GM21515 (cell line): ENCODE results near the gene IFNK.

ENCODE experiments used
- ATAC-seq: cut with Tn5 transposase; IDR thresholded peaks from one replicate; pipeline ENCODE4 v1.9.1; 2021; ENCODE audit not compliant: unreplicated experiment

Gene IFNK

DNA sequence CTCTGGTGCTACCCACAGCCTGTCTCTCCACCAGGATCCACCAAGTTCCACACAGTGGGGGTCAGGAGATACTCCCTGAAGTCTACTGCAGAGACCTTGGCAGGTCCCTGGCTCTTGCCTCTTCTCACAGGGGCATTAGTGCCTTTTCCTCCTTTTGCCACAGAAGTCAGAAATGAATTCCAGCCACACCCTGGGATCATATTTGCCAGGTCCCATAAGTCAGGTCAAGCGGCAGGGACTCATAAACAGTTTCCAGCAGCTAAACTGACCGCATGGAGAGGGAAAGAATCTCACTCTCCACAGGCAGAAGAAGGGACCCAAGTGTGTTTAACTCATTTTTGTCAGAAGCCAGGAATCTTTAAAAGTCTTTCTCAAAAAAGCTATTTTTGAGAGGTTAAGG, 13.3 kb upstream of the IFNK start:
- ATAC-seq = no peak

DNA sequence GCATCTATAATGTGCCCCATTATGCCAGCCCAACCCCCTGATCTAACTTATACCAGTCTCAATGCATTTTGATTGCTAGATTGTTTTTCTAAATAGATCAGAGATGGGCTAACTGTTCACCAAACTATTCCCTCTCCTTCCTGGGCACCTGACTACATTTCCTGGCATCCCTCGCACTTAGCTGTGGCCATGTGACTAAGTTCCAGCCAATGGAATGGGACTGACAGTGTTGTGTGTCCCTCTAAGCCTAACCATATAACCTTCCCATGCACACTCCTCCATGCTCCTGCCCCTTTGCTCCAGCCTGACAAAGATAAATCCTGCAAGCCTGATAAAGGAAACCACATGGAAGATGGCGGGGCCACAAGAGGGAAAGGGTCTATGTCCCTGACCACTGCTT, 12.3 kb upstream of the IFNK start:
- ATAC-seq = no peak

DNA sequence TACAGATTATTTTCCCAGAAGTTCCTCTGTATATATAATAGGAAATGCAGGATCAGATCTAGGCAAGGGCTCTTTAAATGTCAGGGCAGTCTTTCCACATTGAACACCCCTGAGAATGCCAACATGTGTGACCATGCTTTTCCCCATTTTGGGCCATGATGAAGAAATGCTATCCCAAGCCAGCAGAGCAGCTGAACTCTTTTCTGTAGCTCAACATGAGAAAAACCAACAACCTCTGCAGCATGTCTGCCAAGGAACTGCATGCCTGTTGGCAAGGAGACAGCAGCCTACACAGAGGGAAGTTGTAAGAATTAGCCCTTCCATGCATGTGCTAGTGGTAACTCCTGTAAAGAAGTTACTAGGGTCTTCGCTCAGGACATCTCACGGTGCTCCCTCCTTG, 9.5 kb upstream of the IFNK start:
- no peak for ATAC-seq

DNA sequence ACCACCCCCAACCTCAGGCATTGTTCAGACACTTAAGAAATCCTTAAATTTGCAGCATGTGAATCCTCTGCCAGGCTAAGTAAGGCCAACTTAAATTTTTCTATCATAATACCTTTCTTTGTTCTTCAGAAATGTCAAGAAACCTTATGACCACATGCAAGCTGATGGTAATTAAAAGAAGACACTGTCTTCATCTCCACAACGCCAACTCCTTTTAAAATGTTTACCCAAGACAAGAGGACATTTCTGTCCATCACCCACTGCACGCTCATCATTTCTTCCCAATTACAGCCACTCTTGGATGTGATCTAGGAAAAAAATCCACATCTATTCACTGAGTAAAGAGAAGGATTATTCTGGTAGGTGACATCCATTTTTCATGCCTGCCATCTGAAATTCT, 6.1 kb upstream of the IFNK start:
- ATAC-seq = no peak

DNA sequence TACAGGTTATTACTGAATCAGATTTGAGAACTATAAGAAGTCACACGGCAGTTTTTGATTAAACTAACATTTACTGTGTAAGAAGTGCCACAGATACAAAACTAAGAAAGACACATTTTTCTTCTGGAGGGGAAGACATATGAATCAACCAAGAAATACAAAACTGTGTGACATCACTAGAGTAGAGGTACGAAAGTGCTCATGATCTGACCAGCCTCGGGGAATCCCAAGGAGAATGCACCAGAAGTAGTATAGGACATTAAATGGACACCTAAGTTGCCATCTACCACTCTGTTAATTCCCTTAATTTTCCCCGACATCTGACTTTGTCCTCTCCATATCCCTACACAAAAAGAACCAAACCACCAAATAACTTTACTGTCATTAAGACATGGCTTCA, 5.3 kb upstream of the IFNK start:
- ATAC-seq = no peak

DNA sequence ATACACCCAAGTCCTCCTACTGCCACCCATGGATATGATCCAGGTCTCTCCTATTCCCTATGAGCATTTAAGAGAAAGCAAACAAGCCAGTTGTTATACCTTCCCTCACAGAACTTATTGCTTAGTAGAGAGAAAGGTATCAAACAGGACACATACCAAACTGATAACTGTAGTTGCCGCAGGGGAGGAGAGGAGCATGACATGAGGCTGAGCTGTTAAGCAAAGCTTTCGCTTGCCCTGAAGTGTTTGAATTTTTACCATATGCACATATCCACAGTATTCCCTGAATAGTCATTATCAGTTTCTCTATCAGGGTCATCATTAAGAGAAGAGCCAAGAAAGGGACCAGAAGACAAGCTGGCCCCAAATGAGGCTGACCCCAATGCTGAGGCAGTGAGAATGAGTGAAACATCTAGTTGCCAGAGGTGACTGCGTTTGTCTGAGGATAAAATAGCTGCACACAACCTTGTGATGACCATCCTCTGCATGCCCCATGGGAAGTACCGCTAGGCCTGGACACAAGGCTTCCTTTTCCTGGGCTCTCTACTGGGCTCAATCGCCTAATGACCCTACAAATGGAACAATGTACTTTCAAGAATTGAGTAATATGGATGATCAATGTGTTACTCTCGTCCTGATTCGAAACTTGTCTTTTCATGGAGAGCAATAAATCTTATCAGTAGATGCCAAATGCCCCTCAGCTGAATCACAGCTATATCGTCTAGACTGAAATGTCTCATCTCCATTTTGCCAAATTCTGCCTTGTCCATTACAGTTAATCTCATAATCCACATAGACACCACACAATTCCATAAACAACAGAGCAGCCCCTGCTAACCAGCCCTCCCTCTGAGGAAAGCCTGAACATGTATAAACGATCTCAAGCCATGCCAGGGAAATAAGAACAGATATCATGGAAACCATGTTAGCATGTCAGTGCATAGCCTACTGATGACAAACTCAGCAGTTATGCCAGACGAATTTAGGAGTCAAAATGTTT, 4.3 kb upstream of the IFNK start:
- ATAC-seq = no peak

DNA sequence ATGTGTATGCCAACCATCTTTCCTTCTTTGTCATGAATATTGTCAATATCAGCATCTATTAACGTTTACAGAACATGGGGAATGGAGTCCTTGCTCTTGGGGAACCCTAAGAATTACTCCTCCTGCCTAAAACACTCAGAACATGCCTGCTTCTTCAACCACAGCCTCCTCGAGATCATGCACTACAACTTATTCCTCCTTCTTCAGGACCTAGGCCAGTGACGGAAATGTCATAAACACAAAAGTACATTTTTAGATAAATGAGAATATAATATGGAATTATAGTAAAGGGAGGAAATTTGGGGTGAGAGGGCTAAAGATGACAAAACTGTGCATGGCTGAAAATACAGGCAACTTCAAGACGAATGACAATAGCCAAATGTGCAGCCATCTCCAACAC, 3.1 kb upstream of the IFNK start:
- ATAC-seq = no peak

DNA sequence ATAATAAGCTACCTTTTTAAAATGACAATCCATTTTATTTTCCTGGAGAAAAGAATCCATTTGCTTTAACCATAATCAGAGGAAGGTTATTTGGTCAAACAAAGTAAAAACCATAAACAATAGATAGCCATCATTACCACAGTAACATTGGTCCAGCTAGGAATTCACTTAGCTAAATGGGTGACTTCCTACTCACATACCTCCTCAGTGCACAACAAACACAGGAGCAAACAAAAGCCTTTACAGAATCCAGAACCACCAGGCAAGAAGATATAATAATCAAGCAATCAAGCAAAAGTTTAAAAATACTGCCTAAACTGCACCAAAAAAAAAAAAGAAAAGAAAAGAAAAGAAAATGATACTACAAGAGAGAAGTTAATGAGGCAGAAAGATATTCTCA, 949 bp upstream of the IFNK start:
- ATAC-seq = no peak

DNA sequence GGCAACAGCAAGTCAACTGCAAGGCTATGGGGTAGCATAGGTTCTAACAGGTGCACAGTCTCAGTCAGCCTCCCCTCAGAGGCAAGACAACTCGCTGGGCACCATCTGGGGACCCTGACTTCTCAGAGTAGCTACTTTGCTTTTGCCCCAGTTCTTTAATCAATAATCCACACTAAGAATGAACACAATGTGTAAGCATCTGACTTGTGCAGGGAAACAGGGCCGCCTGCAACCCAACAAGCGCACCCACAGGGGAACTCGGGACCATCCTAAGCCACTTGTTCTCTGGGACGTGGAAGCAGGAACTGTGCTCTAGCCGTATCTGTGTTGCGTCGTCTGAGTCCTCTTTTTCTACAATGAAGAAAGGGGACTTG, 3.6 kb downstream of the IFNK start:
- no peak for ATAC-seq

DNA sequence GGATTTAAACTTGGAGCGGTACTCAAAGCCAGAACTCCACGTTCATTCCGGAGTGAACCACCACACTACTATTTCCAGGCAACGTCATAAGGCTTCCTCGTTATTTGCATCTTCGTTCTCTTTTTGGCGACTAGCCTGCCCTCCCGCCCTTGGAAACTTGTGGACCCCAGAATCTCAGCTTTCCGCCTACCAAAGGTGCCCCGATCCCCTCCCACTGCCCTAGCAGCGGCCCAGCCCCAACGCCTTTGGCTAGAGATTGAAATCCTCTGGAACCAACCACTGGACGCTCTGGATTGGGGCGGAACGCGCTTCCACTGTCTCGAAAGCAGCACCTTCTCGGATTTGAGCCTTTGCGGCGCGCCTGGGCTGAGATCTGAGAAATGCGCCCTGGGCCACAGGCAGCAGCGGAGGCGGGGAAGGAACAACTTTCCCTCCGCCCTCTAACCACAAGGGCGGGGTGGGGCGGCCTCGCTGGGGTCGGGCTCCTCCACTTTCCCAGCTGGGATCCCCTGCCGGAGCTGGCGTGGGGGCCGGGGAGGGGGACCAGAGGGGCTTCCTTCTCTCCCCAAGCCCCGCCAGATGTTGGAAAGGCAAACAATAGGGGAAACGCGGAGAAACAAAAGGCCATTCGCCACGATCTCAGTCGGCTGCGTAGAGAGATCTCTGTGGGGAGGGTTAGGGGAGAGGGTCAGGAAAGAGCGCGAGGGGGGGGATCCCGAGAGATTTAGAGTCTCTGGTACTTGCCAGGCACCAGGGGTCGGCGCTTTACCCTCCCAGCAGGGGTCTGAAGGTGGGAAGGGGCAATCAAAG, 4.2 kb downstream of the IFNK start:
- ATAC-seq = peak; percentile 59

DNA sequence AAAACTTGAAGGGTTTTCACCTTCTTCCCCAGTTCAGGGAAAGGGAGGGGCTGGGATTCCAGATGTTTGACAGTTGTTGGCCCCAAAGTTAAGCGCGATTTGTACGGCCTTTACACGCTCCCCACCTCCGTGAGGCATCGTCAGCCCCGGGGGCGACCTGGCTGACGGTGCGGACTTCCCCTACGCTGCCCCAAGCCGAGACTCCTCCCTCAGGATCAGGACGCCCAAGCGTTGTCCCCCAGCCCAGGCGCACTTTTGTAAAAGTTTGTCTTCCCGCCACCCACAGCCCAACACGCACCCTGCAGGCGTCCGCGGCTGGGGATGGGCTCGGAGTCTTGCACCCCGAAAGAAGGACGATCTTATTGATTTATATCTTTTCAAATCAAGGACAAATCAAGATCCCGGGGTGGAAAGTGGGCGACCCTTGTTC, 4.8 kb downstream of the IFNK start:
- peak; percentile 46 for ATAC-seq

DNA sequence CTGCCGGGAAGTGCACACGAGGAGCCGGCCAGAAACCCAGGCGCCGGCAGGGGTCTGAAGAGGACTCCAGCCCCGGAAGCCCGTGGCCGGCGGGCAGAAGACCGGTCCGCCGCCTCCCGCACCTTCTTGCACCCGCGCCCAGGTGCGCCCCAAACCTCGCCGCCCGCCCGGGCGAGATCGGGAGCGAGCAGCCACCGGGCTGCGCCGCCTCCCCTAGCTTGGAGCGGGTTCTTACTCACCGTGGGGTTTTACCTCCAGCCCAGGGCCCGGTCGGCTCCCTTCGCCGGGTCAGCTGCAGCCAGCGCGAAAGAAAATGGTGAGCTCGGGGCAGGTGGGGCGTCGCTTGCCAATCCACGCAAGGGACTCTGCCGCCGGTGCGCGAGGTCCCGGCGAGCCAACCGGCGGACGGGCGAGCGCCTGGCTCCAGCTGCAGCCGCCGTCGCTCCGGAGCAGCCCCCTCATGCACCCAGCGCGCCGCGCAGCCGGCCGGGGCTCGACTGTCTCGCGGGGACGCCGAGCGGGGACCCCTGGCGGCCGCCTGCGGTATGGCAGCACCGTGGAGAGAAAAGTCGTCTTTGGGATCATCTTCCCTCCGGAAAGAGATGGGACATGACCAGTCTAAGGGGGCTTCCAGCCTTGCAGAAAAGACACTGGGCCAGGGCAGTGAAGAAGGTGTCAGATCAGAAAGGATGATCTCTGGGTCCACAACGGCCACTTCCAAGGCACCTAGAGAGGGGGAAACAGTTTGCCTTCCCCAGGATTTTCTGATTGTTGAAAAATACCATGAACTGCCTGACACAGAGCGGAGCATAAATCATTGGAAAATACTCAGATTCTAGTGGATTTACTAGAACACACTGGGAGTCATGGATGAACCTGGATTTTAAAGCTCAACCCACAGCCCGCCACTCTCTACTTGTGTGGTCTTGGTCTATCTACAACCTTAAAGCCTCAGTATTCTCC, 5.5 kb downstream of the IFNK start, which contains the start of gene MOB3B:
Gene MOB3B (minus strand): TSS at position 499 of the 963 bp plus-strand sequence. CDS start 74,264 bp downstream, outside the sequence.
- ATAC-seq = peak; percentile 83

DNA sequence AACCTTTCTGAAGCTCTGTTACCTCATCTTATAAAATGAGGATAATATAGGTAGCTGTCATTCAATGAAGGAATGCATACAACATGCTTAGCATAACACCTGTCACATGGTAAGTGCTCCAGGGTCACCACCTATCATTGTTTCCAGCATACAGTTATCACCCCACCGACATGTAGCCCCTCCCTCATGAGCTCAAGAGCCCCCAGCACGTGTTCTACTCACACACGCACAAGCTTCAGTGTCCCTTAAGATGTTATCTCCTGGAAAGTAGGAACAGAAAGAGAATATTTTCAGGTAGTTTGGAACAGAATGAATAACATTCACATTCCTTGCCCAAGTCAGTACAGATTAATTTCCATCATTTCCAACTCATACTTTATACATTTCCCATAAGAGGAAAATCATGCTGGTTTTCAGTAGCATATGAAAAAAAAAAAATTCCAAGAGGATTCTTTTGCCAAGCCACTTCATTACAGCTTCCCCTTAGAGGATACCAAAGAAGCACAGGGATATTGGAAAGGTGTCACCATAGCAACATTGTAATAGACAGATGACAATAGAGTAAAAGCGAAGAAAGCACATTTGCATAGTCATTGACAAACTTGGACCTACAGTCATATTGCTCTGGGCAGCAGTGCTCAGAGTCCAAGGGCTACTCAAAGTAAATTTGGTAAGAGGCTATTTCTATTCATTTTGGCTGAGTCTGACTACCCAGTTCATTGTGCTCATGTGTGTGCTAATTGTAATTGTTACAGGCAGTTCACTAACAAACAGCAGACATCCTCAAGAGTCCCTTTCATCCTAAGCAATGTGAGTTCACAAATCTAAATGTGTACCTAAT, 7.0 kb downstream of the IFNK start:
- ATAC-seq = no peak

DNA sequence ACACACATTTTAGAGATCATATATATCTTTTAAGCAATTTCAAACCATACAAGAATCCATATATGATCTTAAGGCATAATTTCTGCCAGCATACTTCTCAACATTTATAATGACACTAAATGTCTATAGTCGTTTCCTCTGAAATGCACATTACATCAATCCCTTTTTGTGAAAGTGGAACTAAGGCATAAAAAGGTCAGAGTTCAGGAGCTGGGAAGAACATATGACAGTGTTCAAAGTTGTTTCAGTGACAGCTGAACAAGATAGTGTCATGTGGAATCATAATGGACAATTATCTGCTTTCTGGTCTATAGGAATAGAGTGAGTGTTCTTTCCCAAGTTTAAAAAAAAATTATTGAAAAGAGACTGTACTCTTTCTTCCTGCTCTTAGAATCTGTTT, 8.0 kb downstream of the IFNK start:
- ATAC-seq = no peak

DNA sequence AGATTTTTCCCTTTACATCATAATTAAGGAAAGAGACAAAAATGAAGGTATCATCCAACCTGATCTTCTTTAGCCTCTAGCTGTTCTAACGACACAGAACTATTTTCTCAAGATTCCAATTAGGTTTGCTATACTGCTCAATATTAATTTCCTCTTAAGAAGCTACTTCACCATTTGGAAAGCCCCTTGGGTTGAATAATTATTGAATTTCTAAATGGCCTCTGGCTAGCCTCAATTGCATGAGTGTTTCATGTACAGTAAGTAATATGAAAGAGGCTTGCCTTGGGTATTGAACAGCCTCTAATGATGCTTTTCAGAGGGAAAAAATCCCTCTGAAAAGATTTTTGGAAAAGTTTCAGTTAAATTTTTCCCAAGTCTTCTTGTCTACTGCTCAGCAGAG, 9.2 kb downstream of the IFNK start:
- no peak for ATAC-seq

DNA sequence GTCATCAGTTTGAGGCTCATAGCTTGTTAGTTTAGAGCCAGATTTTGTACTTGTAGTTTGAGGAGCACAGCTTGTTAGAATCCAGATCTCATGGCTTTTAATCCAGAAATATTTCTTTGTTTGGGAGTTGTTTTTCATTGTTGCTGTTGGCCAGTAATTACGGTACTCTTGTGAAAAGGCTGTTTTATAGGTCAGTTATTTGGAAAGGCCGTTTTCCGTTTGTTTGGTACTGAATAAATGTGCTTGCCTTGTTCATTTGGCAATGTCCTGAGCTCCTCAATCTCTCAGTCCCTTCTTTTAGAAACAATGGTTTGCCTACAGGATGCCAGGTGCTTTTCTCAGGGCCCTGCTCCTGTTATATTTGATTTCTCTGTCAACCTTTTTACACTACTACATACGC, 10.0 kb downstream of the IFNK start:
- ATAC-seq = no peak

DNA sequence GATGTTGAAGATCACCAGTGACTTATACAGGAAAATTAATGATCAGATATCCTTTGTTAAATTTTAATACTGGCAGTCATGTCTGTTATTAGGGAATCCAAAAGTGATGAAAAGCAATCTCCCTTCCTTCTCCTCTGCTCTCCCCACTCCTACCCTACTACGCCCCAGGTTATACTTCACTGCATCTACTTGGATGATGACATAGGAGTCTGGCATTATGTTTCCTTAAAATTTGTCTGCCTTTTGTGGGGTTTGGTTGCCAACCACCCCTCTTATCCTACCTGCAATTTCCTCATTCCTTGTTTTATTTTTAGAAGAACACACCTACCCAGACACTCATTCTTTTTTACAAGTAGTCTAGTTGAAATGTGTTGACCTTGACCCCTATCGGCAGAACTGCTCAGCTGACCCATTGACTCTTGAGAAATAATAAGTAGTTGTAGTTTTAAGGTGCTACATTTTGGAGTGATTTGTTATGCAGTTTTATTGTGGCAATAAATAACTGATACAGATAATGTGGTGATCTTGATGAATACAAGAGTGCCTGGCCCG, 10.6 kb downstream of the IFNK start:
- ATAC-seq = no peak

DNA sequence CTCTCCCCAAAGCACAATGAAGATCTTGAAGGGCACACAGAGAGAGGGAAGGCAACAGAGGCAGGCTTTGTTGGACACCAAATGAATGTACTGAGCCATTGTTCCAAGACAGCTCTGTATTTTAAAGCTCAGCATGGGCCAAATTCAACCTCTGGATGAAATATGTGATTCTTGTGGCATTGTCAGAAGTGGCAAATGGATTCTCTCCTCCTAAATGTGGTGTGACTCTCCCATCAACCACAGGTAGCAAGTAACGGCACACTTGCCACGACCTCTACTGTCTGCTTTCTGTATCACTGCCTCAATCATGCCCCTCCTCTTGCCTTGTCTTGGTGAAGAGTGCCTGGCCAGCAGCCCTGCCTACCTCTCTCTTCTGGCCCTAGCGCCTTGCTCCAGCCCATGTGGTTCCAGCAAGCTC, 11.6 kb downstream of the IFNK start:
- ATAC-seq = peak; percentile 63

DNA sequence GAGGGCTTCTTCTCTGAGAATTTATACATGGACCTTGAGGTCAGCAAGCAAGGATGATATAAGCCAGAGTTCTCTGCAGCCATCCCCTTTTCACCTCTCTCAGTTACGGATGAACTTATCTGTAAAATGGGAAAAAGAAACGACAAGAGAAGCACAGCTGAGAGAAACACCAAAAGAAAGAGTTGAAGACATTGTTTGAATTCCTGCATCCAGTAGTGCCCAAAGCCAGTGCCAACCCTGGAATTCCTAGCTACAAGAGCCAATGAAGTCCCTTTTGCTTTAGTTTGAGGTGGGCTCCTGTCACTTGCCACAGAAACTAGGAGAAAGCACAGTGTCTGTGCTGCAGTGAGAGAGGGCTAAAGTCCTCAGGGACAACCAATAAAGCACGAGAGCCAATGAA, 12.1 kb downstream of the IFNK start:
- no peak for ATAC-seq

DNA sequence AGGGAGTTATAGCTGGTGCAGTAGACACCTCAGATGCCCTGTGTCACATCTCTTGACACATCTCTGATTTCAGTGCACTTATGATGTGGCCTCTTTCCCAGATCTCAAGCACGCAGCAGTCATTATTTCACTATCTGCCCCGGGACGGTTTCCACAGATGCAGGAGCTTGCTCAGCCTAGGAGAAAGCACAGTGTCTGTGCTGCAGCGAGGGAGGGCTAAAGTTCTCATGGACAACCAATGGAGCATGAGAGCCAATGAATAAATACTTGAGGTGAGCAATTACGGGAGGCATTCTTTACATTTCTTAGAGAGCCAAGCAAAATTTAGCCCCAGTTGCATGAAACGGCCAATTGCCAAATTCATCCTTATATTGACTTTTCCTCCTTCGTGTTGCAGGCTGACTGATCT, 12.9 kb downstream of the IFNK start:
- no peak for ATAC-seq
